NCI-H1105 treated with DMSO at 0.1 percent for 48 hours (cell line): ENCODE measurements around the gene THOC6.

Source experiments
- DNase-seq: peaks from one replicate; lab custom pipeline; 2025; lab: John Stamatoyannopoulos, UW

THOC6 gene

DNA sequence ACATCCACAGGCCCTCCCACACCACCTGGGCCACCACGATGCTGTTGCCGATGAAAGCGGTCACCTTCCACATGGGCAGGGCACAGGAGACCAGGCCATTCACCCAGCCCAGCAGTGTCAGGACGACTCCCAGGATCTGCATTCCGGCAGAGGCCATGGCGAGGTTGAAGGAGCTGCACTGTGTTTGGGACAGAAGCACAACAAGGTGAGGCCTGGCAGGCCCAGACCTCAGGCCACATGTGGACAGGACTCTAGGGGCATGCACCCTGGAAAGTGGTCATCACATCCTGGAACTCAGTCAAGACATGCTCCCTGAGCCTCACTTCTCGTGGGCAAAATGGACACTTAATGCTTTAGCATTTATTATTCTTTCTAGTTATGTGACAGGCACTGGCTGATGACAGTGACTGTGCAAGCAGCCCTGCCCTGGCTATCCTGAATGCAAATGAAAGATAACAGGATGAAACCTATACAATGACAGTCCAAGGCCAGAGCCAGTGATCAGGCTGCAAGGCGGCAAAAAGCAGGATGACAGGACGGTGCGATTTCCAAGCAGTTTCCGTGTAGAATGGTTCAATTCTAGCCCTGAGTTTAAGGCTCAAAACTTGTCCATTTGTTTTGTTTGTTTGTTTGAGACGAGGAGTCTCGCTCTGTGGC is 7.8 kb upstream of the THOC6 start:
- DNase-seq, result no peak

DNA sequence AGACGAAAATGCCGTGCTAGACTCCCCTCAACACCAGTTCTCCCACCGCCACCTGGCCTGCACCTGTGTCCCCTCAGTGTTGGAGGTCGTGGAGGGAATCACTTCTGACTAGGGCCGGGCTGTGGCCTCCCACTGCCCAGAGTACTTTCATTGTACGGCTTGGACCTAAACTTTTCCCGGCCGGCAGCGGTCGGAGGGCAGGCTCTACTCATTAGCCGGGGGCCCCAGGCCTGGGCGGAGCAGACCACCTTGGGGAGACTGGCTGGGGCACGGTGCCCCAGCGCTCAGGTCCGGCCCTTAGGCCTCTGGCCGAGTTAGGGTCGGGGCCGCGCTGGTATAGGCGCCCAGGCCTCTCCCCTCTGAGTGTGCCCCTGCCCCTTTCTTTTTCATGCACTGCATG is 6.5 kb upstream of the THOC6 start:
- no peak for DNase-seq

DNA sequence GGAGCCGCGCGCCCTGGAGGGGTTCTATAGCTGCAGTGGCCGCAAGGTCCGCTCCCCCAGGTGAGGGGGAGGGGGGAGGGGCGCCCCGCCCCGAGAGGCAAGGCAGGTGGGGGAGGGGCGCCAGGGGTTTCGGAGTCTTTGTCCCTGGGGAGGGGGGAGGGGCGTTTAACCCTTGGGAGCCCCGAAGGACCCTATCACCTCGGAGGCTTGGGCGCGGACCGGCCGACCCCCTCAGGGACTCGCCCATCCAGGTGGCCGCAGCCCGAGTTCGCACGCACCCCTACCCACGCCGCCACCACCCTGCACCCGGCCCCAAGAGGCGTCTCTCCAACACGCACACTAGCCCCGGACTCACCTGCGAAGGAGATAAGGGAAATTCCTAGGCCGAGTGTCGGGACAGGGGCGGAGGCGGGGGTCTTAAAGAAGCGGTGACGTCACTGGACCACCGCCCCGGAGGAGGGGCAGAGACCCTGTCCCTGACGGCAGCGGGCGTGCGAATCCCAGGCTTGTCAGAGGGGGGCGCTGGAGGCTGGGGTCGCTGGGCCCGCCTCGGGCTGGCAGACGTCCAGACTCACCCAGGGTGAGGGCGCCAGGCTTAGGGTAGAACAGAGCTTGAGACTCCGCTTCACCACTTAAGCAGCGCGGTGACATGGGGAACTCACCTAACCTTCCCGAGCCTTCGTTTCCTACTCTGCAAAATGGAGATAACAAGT is 5.9 kb upstream of the THOC6 start, which contains the start of gene CLDN6:
TSS of gene CLDN6 (minus strand) at position 390 of the 713 bp plus-strand sequence. CDS start 2,162 bp downstream, outside the sequence.
- no peak for DNase-seq

- DNase-seq, result no peak
These were observed 4.1 kb upstream of the THOC6 start for GRCh38 chr16:3019594-3020246.

- DNase-seq, result peak; percentile 18
These were observed 3.6 kb upstream of the THOC6 start, which contains the start of gene TNFRSF12A for GRCh38 chr16:3020247-3020603. Gene TNFRSF12A, plus strand, starts transcription at chr16:3020368. Its CDS starts 30 bp downstream, at chr16:3020398.

DNA sequence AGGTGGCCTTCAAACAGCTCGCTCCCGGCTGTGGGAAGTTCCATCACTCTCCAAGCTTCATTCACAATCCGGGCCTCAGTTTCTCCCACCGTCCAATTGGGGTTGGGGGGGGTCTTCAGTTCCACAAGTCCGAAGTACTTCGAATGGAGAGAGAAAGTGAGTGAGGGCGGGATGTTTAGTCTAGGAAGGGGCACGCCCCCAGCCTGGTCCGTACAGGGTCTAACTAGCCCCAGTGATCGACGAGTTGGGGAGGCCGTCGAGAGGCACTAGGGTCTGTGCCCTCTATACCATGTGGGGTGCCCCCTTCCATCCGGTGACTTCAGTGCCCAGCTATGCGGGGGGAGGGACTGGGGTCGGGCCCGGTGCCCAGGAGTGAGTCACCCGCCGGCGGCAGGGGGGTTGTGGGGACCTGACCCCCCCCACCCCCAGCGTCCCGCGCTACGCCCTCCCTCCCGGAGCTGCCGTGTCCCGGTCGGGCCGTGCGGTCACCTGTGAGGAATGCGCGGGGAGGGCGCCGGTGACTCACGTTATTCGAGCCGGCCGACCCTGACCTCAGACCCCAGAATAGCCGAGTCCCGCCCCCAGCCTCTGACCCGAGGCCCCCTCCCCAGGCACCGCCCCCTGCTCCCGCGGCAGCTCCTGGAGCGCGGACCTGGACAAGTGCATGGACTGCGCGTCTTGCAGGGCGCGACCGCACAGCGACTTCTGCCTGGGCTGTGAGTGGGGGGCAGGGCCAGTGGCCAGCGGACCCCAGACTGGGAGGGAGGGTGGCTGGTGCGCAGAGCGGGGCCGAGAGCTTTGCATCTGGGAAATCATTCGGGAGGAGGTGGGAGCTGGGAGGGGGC is 3.0 kb upstream of the THOC6 start:
- no peak for DNase-seq

DNA sequence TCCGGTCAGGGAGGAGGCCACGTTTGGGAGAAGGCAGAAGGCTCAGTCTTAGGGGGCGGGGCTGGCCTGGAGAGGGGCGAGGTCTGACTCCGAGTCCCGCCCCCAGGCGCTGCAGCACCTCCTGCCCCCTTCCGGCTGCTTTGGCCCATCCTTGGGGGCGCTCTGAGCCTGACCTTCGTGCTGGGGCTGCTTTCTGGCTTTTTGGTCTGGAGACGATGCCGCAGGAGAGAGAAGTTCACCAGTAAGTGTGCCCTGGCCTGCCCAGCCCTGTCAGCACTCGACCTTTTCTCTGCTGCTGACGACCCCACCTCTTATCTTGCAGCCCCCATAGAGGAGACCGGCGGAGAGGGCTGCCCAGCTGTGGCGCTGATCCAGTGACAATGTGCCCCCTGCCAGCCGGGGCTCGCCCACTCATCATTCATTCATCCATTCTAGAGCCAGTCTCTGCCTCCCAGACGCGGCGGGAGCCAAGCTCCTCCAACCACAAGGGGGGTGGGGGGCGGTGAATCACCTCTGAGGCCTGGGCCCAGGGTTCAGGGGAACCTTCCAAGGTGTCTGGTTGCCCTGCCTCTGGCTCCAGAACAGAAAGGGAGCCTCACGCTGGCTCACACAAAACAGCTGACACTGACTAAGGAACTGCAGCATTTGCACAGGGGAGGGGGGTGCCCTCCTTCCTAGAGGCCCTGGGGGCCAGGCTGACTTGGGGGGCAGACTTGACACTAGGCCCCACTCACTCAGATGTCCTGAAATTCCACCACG is 2.2 kb upstream of the THOC6 start:
- DNase-seq, result peak; percentile 23

DNA sequence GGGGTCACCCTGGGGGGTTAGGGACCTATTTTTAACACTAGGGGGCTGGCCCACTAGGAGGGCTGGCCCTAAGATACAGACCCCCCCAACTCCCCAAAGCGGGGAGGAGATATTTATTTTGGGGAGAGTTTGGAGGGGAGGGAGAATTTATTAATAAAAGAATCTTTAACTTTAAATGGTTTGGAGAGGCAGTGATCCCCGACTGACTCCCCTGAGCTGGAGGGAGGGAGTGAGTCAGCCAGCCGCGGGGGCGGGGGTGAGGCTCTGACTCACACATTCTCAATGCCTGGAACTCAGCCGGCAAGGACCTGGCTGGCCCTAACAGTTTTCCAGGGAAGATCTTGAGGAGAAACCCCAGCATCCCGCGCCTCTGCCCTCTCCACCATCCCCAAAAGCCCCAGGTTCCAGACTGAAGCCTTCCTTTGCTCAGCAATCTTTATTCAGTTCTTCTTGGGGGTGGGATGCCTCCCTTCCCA is 1.6 kb upstream of the THOC6 start:
- no peak for DNase-seq

GRCh38 chr16:3022684-3023414 is 986 bp upstream of the THOC6 start:
- DNase-seq, result no peak

DNA sequence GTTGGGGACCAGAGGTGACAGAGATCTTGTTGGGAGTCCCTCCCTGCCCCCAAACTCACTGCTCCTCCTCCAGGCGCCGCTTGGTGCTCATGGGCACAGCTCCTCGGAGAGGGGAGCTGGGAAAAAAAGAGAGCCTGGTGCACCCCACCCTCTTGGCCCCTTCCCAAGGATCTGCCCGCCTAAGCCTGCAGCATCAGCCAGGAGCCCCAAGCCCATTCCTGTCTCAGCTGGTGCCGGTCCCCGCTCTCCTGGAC is 493 bp upstream of the THOC6 start:
- no peak for DNase-seq

GRCh38 chr16:3025032-3026002 is 1.5 kb downstream of the THOC6 start:
- no peak for DNase-seq

DNA sequence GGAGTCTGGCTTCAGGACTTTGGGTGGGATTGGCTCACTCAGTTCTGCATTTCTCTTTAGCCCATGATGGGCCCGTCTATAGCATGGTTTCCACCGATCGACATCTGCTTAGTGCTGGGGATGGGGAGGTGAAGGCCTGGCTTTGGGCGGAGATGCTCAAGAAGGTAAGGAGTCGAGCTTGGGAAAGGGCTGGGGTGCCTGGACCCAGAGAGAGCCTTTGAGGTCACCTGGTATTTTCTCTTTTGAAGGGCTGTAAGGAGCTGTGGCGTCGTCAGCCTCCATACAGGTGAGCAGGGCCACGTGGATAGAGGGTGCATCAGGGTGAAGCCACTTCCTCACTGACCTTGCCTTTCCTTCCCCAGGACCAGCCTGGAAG is 2.2 kb downstream of the THOC6 start:
- no peak for DNase-seq

DNA sequence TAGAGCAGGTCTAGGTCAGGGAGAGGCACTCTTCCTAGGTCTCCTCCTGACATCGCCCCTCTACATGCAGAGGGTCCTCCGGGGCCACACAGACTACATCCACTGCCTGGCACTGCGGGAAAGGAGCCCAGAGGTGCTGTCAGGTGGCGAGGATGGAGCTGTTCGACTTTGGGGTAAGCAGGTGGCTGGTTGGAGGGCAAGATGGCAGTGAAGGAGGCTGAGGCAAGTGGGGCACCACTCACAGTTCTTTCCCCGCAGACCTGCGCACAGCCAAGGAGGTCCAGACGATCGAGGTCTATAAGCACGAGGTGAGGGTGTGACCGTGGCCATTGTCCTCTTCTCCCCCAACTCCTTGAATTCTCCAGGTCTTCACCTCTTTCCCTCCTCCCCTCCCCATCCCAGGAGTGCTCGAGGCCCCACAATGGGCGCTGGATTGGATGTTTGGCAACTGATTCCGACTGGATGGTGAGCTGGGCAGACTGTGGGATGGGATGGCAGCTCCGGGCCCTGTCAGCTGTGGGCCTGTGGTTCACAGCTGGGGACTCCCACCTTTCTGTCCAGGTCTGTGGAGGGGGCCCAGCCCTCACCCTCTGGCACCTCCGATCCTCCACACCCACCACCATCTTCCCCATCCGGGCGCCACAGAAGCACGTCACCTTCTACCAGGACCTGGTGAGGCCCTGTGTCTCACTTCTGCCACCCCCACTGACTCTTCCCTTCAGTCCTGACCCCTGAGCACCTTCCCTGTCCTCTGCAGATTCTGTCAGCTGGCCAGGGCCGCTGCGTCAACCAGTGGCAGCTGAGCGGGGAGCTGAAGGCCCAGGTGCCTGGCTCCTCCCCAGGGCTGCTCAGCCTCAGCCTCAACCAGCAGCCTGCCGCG is 3.0 kb downstream of the THOC6 start:
- no peak for DNase-seq

- DNase-seq, result no peak
These were observed 3.6 kb downstream of the THOC6 start for GRCh38 chr16:3027489-3027795.

- DNase-seq, result peak; percentile 64
These were observed 4.3 kb downstream of the THOC6 start for GRCh38 chr16:3027983-3028715.

GRCh38 chr16:3028716-3029319 is 5.0 kb downstream of the THOC6 start:
- DNase-seq, result no peak

- peak; percentile 7 for DNase-seq
These were observed 5.8 kb downstream of the THOC6 start for GRCh38 chr16:3029491-3030221.
